OCI-LY3 (cell line): Measurements from ENCODE around the gene IL1RAP.

Experiments
- EZH2phosphoT487 ChIP-seq: fragments of 200-600 bp; shearing (Covaris generic); IDR thresholded peaks from 2 replicates; pipeline ENCODE4 v1.6.1; 2018; ENCODE audit warnings: antibody characterized with exemption, mixed run types, low read depth
- TF ChIP-seq, protein P1 (sequence below): fragments of 200-600, 300-600 bp; sonication (generic); IDR thresholded peaks from 2 replicates; pipeline ENCODE4 v1.5.1; 2014; ENCODE audit warnings: antibody characterized with exemption, low read length, low read depth

DNA sequence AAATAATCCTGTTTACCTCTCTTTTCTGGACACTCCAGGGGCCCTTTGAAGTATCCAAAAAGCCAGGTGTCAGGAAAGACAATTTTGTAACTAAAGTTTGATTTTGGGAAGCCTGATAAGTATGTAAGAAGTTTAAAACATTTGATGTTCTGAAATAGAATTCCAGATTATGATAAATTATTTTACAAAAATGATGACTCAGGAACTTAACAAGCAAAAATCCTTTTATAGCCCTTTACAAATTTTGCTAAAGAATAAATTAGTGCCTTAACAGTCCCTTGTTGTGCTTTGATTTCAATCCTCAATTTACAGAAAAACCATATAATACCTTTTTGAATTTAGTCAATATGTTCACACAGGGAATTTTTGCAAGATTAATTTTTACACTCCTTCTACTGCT, 38.1 kb downstream of the IL1RAP start:
- TF ChIP-seq EZH2phosphoT487 = no peak
- TF ChIP-seq, protein P1, sequence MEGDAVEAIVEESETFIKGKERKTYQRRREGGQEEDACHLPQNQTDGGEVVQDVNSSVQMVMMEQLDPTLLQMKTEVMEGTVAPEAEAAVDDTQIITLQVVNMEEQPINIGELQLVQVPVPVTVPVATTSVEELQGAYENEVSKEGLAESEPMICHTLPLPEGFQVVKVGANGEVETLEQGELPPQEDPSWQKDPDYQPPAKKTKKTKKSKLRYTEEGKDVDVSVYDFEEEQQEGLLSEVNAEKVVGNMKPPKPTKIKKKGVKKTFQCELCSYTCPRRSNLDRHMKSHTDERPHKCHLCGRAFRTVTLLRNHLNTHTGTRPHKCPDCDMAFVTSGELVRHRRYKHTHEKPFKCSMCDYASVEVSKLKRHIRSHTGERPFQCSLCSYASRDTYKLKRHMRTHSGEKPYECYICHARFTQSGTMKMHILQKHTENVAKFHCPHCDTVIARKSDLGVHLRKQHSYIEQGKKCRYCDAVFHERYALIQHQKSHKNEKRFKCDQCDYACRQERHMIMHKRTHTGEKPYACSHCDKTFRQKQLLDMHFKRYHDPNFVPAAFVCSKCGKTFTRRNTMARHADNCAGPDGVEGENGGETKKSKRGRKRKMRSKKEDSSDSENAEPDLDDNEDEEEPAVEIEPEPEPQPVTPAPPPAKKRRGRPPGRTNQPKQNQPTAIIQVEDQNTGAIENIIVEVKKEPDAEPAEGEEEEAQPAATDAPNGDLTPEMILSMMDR = no peak
